ENCODE results near the gene TRPM5. TPM values are rescaled to one million over a fixed set of nuclear protein-coding genes. Genes with fewer than 3 reads are reported as not detected.

Gene TRPM5
- total and polyA plus RNA-seq, 7 donors, result 0.60 to 2.8 TPM; not detected in 5

DNA sequence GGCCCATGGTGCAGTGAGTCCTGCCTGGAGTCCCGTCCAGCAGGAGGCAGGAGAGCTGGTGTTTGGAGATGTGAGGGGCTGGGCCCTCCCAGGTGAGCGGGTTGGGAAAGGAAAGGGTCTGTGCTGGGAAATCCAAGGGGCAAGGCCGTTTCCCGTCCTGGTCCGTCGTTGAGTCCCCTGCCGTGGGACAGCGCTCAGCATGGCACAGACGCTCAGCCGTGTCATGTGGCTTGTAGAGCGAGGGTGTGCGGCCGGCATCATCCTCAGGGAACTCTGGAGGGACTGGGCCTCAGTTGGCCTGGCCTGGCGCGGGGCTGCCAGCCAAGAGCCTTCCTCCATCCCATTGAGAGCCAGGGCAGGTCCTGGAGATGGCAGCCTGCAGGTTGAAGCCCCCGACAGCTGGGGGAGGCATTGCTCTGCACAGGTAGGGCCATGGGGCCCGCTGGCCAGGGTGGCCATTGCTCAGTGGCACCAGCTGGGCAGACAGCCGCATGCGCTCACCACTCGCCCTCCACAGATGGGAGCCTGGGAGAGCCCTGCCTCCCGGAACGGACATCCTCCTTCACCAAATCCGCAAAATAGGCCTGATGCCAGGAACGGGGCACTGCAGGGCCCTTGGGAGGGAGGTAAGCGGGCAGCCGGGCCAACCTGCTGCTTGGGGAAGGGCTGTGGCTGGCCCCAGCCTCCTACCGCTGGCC is 29.2 kb upstream of the TRPM5 start:
- Histone ChIP-seq H3K4me1 (no peaks in the 10 kb centered on the region), H3K9me3 (no peaks in the 10 kb centered on the region), H3K4me3 (no peak overlapping the region), H3K27ac (no peak overlapping the region), H3K27me3 (peaks cover 0 to 24% (median 8%) of the 10 kb centered on the region in 3 donors), H3K36me3 (no peaks in the 10 kb centered on the region)
- intact Hi-C loops (cut with DNase I), result no loop called here
- TF ChIP-seq, protein P1, sequence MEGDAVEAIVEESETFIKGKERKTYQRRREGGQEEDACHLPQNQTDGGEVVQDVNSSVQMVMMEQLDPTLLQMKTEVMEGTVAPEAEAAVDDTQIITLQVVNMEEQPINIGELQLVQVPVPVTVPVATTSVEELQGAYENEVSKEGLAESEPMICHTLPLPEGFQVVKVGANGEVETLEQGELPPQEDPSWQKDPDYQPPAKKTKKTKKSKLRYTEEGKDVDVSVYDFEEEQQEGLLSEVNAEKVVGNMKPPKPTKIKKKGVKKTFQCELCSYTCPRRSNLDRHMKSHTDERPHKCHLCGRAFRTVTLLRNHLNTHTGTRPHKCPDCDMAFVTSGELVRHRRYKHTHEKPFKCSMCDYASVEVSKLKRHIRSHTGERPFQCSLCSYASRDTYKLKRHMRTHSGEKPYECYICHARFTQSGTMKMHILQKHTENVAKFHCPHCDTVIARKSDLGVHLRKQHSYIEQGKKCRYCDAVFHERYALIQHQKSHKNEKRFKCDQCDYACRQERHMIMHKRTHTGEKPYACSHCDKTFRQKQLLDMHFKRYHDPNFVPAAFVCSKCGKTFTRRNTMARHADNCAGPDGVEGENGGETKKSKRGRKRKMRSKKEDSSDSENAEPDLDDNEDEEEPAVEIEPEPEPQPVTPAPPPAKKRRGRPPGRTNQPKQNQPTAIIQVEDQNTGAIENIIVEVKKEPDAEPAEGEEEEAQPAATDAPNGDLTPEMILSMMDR (IDR thresholded peaks at IDR 0.05), result no peak
- TF ChIP-seq EP300 (IDR thresholded peaks at IDR 0.05) (no peak), POLR2A (IDR thresholded peaks at IDR 0.05) (no peak), POLR2AphosphoS5 (IDR thresholded peaks at IDR 0.05) (no peak)
- WGBS, 2 donors, result 84 to 91% methylated on average over 27 of the region's 27 CpGs
- DNase-seq, result no peak

DNA sequence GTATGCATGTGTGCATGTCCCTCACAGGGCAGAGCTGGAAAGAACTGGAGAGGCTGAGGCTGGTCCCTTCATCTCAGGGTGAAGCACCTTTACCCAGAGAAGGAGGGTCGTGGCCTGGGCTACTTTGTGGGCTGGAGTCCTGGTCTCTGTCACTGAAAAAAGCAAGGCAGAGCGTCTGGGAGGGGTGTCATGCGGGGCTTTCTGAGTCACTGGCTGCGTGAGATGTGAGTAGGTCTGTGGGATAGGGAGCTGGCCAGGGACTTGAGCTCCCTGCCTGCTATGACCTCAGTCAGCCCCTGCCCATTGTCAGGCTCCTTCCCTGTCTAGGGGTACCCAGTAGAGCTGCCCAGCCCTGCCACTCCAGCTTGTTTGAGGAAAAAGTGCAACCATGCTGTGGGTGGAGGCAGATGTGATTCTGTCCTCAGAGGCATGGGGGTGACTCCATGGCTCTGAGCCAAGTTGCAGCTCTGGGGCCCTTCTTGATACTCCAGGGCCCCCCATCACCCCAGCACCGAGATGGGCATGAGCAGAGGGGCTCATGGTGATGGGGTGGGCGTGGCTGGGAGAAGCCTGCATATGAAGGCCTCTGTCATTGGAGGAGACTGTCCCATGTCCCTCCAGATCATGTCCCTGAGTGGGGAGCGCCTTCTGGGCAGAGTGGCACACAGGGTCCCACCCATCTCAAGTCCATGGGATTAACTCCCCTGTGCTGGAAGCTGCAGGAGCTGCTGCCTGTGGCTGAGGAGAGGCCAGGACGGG is 28.3 kb upstream of the TRPM5 start:
- Histone ChIP-seq H3K9me3 (no peaks in the 10 kb centered on the region), H3K36me3 (no peaks in the 10 kb centered on the region), H3K4me3 (no peak overlapping the region), H3K4me1 (no peaks in the 10 kb centered on the region), H3K27ac (no peak overlapping the region), H3K27me3 (peaks cover 0 to 24% (median 8%) of the 10 kb centered on the region in 3 donors)
- no peak for DNase-seq
- WGBS, 2 donors, result 77 to 82% methylated on average over 8 of the region's 8 CpGs
- intact Hi-C loops (cut with DNase I), result no loop called here
- TF ChIP-seq, protein P1 (IDR thresholded peaks at IDR 0.05), result no peak
- no peak for TF ChIP-seq POLR2A (IDR thresholded peaks at IDR 0.05)
- no peak for TF ChIP-seq POLR2AphosphoS5 (IDR thresholded peaks at IDR 0.05)
- TF ChIP-seq EP300 (IDR thresholded peaks at IDR 0.05), result no peak

DNA sequence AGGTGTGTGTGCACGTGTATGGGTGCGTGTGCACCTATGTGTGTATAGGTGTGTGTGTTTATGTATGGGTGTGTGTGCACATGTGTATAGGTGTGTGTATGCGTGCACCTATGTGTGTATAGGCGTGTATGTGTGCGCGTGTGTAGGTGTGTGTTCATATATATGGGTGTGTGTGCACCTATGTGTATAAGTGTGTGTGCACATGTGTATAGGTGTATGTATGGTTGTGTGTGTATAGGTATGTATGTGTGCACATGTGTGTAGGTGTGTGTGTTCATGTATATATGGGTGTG is 27.4 kb upstream of the TRPM5 start:
- no peaks in the 10 kb centered on the region for H3K36me3 ChIP-seq
- H3K4me3 ChIP-seq, result no peak overlapping the region
- H3K27ac ChIP-seq, result no peak overlapping the region
- intact Hi-C loops (cut with DNase I), result no loop called here
- no peak for TF ChIP-seq EP300 (IDR thresholded peaks at IDR 0.05)
- TF ChIP-seq, protein P1 (IDR thresholded peaks at IDR 0.05), result no peak
- no peak for TF ChIP-seq POLR2A (IDR thresholded peaks at IDR 0.05)
- TF ChIP-seq POLR2AphosphoS5 (IDR thresholded peaks at IDR 0.05), result no peak
- H3K27me3 ChIP-seq, result peaks cover 0 to 24% (median 8%) of the 10 kb centered on the region in 3 donors
- WGBS, 2 donors, result 85 to 88% methylated on average over 6 of the region's 6 CpGs
- H3K4me1 ChIP-seq, result no peaks in the 10 kb centered on the region
- DNase-seq, result no peak
- no peaks in the 10 kb centered on the region for H3K9me3 ChIP-seq

DNA sequence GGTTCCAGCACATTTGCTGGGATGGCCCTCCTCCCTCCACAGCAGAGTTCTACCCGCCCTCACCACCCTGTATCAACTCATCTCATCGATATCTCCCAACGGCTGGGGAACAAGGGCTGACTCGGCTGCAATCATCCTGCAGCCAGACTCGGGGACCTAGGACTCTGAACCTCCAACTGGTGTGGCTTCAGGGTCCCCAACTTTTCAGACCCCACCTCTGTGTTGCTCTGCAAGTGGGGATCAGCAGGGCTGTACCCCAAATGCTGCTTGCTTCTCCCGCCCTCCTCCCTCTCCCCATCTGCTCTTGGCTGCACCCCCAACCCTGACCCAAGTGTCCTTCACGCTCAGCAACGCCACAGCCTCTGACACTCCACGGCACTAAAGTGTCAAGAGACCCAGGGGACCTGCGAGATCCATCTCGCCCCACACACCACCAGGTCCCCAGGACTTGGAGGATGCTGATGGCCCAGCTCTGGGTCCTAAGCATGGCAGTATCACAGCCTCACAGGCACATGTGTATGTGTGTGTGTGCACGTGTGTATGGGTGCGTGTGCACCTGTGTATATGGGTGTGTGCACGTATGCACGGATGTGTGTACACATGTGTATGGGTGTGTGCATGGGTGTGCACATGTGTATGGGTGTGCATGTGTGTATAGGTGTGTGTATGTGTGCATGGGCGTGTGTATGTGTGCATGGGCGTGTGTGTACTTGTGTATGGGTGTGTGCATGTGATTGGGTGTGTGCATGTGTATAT is 26.9 kb upstream of the TRPM5 start:
- H3K27me3 ChIP-seq, result peaks cover 0 to 24% (median 8%) of the 10 kb centered on the region in 3 donors
- no peaks in the 10 kb centered on the region for H3K9me3 ChIP-seq
- H3K27ac ChIP-seq, result no peak overlapping the region
- H3K36me3 ChIP-seq, result no peaks in the 10 kb centered on the region
- intact Hi-C loops (cut with DNase I), result no loop called here
- TF ChIP-seq POLR2AphosphoS5 (IDR thresholded peaks at IDR 0.05) (no peak), EP300 (IDR thresholded peaks at IDR 0.05) (no peak), POLR2A (IDR thresholded peaks at IDR 0.05) (no peak)
- TF ChIP-seq, protein P1 (IDR thresholded peaks at IDR 0.05), result no peak
- WGBS, 2 donors, result 85 to 88% methylated on average over 17 of the region's 17 CpGs
- no peak overlapping the region for H3K4me3 ChIP-seq
- no peaks in the 10 kb centered on the region for H3K4me1 ChIP-seq
- DNase-seq, result no peak

Data from sigmoid colon (tissue), 7 donors.